HepG2 (cell line): ENCODE data around the gene TNS4. TPM values are rescaled to one million over a fixed set of nuclear protein-coding genes. Genes with fewer than 3 reads are reported as not detected.

ENCODE experiments used
- CTCF ChIP-seq: sonication (generic); formaldehyde crosslinking; IDR thresholded peaks from 2 replicates; pipeline ENCODE4 v1.5.0; 2020; ENCODE audit warnings: mild to moderate bottlenecking, missing genetic modification reagents, moderate library complexity
- GPBP1L1 ChIP-seq: sonication (generic); formaldehyde crosslinking; IDR thresholded peaks from 2 replicates; pipeline ENCODE4 v1.5.0; 2020; ENCODE audit warnings: mild to moderate bottlenecking, missing genetic modification reagents
- GTF3A ChIP-seq: sonication (generic); formaldehyde crosslinking; conservative IDR thresholded peaks from 2 replicates; pipeline ENCODE4 v1.4.0; 2020; ENCODE audit warnings: mild to moderate bottlenecking, missing genetic modification reagents
- TP53 ChIP-seq: sonication (generic); formaldehyde crosslinking; conservative IDR thresholded peaks from 2 replicates; pipeline ENCODE4 v1.4.0; 2020; ENCODE audit warnings: missing genetic modification reagents
- UBTF ChIP-seq: sonication (generic); formaldehyde crosslinking; IDR thresholded peaks from 2 replicates; pipeline ENCODE4 v1.4.0; 2020; ENCODE audit warnings: mild to moderate bottlenecking, missing genetic modification reagents
- ZNF33B ChIP-seq: sonication (generic); formaldehyde crosslinking; IDR thresholded peaks from 2 replicates; pipeline ENCODE4 v1.5.1; 2020; ENCODE audit warnings: mild to moderate bottlenecking, missing genetic modification reagents
- ZNF503 ChIP-seq: sonication (generic); formaldehyde crosslinking; IDR thresholded peaks from 2 replicates; pipeline ENCODE4 v1.4.0; 2020; ENCODE audit warnings: missing genetic modification reagents
- ZNF550 ChIP-seq: sonication (generic); formaldehyde crosslinking; IDR thresholded peaks from 2 replicates; pipeline ENCODE4 v1.4.0; 2020; ENCODE audit warnings: mild to moderate bottlenecking, missing genetic modification reagents, borderline replicate concordance
- polyA plus RNA-seq, 8 experiments: library from polyadenylated mRNA; depleted of rRNA in 3 of 8; stranded (reverse) in 7 of 8; unstranded in 1 of 8; fragments of >200 nt; fragmentation: Illumina TruSeq in 4 of 8; extraction: Trizol in 4 of 8; gene quantifications; 2 replicates each; pipeline versions ENCODE4 v1.2.1 to v1.2.3, GENCODE V29; 2011 to 2016; ENCODE audit warnings: low read depth in 4 of 8, missing spikeins in 1 of 8, mixed read lengths in 1 of 8; ENCODE audit not compliant: insufficient read depth in 1 of 8
- total RNA-seq, 5 experiments: library from RNA; depleted of rRNA; stranded (reverse); fragments of >200 nt; fragmentation: Illumina TruSeq; extraction: Trizol; gene quantifications; 2 replicates each; pipeline ENCODE4 v1.2.3, GENCODE V29; 2016; ENCODE audit warnings: low read depth in 1 of 5

TNS4 gene
- total and polyA plus RNA-seq, 2 of the 13 experiments (the other 11 are each of a cell fraction or from before 2014, with no cell fraction given) = 0.58 to 2.1 TPM

- TF ChIP-seq UBTF (CRISPR knock-in tag) (peak; percentile 86; the same call in 1 of the 2 replicates), GPBP1L1 (CRISPR knock-in tag) (no peak), TP53 (CRISPR knock-in tag) (no peak), GTF3A (CRISPR knock-in tag) (no peak), ZNF503 (CRISPR knock-in tag) (0 out of 2 replicates have a peak, but pooled peaks have one; percentile 31), ZNF550 (CRISPR knock-in tag) (peak; percentile 52; the same call in 1 of the 2 replicates), CTCF (peak; percentile 92), ZNF33B (CRISPR knock-in tag) (no peak)
Observed at GRCh38 chr17:40443196-40443987, 58.0 kb downstream of the TNS4 start, which contains the start of gene IGFBP4 (continued).
